ENCODE results near the gene VIPAS39. TPM values are rescaled to one million over a fixed set of nuclear protein-coding genes. Genes with fewer than 3 reads are reported as not detected.

Gene VIPAS39
- total RNA-seq, 1 experiment from 2014 or later, result 18.5 TPM

DNA sequence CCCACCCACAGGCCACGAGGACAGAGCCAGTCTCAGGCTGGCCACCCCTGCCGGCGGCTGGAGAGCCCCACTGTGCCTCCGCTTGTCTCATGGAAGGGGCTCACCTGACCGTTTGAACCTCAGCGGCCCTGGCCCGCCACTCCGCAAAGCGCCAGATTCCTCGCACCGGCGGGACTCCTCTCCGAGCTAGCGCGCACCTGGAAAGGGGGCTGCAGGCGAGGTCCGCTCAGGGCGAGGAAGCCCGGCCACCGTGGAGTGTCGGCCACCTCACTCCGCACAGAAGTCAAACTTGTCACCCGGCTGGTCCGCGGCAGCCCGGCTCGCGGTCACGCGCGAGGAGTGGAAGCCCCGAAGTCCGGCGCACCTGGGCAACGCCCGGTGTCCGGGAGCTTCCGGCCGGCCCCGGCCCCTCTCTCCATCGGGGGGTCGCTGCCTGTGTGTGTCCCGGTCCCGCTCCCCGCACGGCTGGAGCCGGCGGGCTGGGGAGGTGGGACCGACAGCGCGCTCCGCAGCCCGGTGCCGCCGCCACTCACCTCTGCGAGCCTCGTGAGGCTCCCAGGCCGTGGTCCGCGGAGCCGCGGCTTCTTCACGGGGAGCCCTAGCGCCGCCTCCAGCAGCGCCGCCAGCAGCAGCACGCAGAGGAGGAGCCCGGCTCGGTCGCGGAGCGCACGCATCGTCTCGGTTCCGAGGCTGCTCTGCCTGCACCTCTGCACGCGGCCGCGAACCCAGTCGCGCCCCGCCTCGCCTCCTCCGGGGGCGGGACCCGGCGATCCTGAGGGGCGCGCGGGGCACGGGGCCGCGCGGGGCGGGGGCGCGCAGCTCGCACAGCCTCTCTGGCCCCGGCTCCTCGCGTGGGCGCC, 40.9 kb upstream of the VIPAS39 start, which contains the start of gene ISM2:
ISM2 (minus strand) TSS at position 697 of the 860 bp plus-strand sequence; CDS start at position 674, 23 bp downstream.
- H2BK5ac ChIP-seq (ENCODE audit: insufficient read length, low read length), result no peak within 1 kb of the TSS
- H2BK120ac ChIP-seq (ENCODE audit: low read depth, low read length, poor library complexity, severe bottlenecking), result no peak within 1 kb of the TSS
- H3K14ac ChIP-seq (ENCODE audit: insufficient read depth, low read length), result no peak within 1 kb of the TSS; the same call in 1 of the 2 replicates
- no peaks in the 10 kb centered on the region for H3K4me1 ChIP-seq (ENCODE audit: insufficient read depth, low read length)
- peaks cover 21% of the 10 kb centered on the region for H3K27me3 ChIP-seq (ENCODE audit: insufficient read depth, low read length)
- H4K5ac ChIP-seq (ENCODE audit: insufficient read length, low read depth, low read length), result no peak within 1 kb of the TSS
- H3T11ph ChIP-seq (ENCODE audit: low read length), result no peak within 1 kb of the TSS
- H3K79me1 ChIP-seq (ENCODE audit: insufficient read depth, low read depth, low read length, poor library complexity, severe bottlenecking), result no peaks in the 10 kb centered on the region
- H2BK20ac ChIP-seq (ENCODE audit: low read depth, low read length, poor library complexity, severe bottlenecking), result no peak within 1 kb of the TSS
- DNase-seq, result peak; percentile 59
- H3K27ac ChIP-seq (ENCODE audit: insufficient read length, low read depth, low read length), result no peak within 1 kb of the TSS
- H3K4me1 Mint-ChIP-seq, result peaks cover 3% of the 10 kb centered on the region in 2 experiments; a peak in 3 of 4 replicates
- H3K36me3 Mint-ChIP-seq (ENCODE audit: insufficient read depth in 1 of 3, low read depth in 3 of 3), result 0 out of 7 replicates have a peak, but pooled peaks cover 0 to 3% (median 3%) of the 10 kb centered on the region in 3 experiments
- TF ChIP-seq, protein P1, sequence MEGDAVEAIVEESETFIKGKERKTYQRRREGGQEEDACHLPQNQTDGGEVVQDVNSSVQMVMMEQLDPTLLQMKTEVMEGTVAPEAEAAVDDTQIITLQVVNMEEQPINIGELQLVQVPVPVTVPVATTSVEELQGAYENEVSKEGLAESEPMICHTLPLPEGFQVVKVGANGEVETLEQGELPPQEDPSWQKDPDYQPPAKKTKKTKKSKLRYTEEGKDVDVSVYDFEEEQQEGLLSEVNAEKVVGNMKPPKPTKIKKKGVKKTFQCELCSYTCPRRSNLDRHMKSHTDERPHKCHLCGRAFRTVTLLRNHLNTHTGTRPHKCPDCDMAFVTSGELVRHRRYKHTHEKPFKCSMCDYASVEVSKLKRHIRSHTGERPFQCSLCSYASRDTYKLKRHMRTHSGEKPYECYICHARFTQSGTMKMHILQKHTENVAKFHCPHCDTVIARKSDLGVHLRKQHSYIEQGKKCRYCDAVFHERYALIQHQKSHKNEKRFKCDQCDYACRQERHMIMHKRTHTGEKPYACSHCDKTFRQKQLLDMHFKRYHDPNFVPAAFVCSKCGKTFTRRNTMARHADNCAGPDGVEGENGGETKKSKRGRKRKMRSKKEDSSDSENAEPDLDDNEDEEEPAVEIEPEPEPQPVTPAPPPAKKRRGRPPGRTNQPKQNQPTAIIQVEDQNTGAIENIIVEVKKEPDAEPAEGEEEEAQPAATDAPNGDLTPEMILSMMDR (conservative IDR thresholded peaks at IDR 0.05), result no peak
- H3K4me2 ChIP-seq (ENCODE audit: insufficient read depth, insufficient read length, low read length), result peak within 1 kb of the TSS; percentile 49
- no peaks in the 10 kb centered on the region for H3K9me3 ChIP-seq (ENCODE audit: control insufficient read depth, low read depth, low read length)
- H4K8ac ChIP-seq (replicated peaks; ENCODE audit: insufficient read length, low read depth, low read length), result no peak within 1 kb of the TSS
- H3K18ac ChIP-seq (ENCODE audit: insufficient read length, low read depth, low read length), result no peak within 1 kb of the TSS
- no peak within 1 kb of the TSS for H3K27ac Mint-ChIP-seq
- no peak within 1 kb of the TSS for H2AK5ac ChIP-seq (ENCODE audit: insufficient read length, low read length)
- H2BK15ac ChIP-seq (ENCODE audit: low read depth, low read length), result no peak within 1 kb of the TSS
- H3K4me3 Mint-ChIP-seq, result peak within 1 kb of the TSS; percentile 57 to 80
- peaks cover 64% of the 10 kb centered on the region for H3K27me3 Mint-ChIP-seq (ENCODE audit: low read depth)
- H3K56ac ChIP-seq (ENCODE audit: insufficient read length, low read depth, low read length), result no peak within 1 kb of the TSS
- WGBS (ENCODE audit: extremely low coverage, insufficient read length, low lambda C conversion rate), result no CpG with 5 or more reads among the region's 104 CpGs
- no peak within 1 kb of the TSS for H3K4ac ChIP-seq (ENCODE audit: low read depth, low read length)
- no peak within 1 kb of the TSS for H3K23ac ChIP-seq (ENCODE audit: insufficient read length, low read depth, low read length)
- H4K20me1 ChIP-seq (ENCODE audit: control insufficient read depth, insufficient read depth, insufficient read length), result no peaks in the 10 kb centered on the region
- no peak within 1 kb of the TSS for H3K9ac ChIP-seq (ENCODE audit: extremely low read depth, insufficient read length, low read length)
- H2AFZ ChIP-seq (ENCODE audit: low read length), result no peak within 1 kb of the TSS
- peaks cover 0 to 4% of the 10 kb centered on the region in 2 experiments; a peak in 2 of 5 replicates for H3K9me3 Mint-ChIP-seq
- H3K79me2 ChIP-seq (ENCODE audit: insufficient read depth, low read length), result no peaks in the 10 kb centered on the region
- H3K23me2 ChIP-seq (ENCODE audit: insufficient read length, low read depth, low read length, poor library complexity, severe bottlenecking), result peaks cover 6% of the 10 kb centered on the region
- H2BK12ac ChIP-seq (ENCODE audit: insufficient read length, low read depth, low read length), result no peak within 1 kb of the TSS
- H4K91ac ChIP-seq (ENCODE audit: insufficient read length, low read depth, low read length), result no peak within 1 kb of the TSS
